ENCODE results near the gene ZNF10.

The ZNF10 gene

DNA sequence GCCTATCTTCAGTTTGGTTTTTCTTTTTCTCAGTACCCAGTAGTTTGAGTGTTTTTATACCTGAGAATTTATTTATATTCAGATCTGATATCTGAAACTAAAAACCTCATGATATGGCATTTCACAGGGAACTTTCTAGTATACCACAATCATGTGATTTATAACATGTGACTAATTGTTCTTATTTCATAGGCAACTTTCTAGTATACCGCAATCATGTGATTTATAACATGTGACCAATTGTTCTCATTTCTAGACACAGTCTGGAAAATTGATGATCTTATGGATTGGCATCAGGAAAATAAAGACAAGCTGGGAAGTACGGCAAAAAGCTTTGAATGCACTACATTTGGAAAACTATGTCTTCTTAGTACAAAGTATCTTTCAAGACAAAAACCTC lies 71.5 kb downstream of the ZNF10 start:
- no peak for DNase-seq (ENCODE audit: low spot score)

DNA sequence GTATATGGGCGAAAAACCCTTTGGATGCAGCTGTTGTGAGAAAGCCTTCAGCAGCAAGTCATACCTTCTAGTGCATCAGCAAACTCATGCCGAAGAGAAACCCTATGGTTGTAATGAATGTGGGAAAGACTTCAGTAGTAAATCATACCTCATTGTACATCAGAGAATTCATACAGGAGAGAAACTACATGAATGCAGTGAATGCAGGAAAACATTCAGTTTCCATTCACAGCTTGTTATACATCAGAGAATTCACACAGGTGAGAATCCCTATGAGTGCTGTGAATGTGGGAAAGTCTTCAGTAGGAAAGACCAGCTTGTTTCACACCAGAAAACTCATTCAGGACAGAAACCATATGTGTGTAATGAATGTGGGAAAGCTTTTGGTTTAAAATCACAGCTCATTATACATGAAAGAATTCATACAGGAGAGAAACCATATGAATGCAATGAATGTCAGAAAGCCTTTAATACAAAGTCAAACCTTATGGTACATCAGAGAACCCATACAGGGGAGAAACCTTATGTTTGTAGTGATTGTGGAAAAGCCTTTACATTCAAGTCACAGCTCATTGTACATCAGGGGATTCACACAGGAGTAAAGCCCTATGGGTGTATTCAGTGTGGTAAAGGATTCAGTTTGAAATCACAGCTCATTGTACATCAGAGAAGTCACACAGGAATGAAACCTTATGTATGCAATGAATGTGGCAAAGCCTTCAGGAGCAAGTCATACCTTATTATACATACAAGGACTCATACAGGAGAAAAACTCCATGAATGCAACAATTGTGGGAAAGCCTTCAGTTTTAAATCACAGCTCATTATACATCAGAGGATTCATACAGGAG lies 72.3 kb downstream of the ZNF10 start:
- no peak for DNase-seq (ENCODE audit: low spot score)

GRCh38 chr12:133203344-133204263 lies 73.2 kb downstream of the ZNF10 start:
- DNase-seq (ENCODE audit: low spot score), result no peak

- no peak for DNase-seq (ENCODE audit: low spot score)
These were observed 73.8 kb downstream of the ZNF10 start for GRCh38 chr12:133204264-133204603.

DNA sequence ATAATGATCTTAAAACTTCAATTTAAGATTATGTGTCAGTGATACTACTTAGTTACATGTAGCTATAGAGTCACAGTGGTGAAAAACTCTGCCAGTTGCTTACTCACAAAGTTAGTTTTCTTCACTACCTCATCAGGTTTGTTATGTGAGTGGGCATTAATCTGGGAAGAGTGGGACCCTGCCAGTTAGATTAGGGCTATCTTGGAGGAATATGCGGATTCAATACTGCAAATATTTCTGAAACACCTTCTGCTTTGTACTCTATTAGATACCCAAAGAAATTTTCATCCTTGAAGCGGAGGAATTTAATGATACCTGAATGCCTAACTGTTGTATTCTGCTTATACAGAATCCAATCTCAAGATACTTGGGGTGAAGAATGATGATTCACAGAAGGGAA lies 76.0 kb downstream of the ZNF10 start:
- no peak for DNase-seq (ENCODE audit: low spot score)
